Liver (tissue), 3 donors: Measurements from ENCODE around the gene EPHB2.

Experiments
- FOXA1 ChIP-seq: IDR thresholded peaks from 2 replicates; pipeline ENCODE4 v1.6.1; 2016; ENCODE audit warnings: antibody characterized with exemption
- GABPA ChIP-seq, 2 donors: IDR thresholded peaks in 1 of 2; conservative IDR thresholded peaks in 1 of 2; 2 replicates each; pipeline ENCODE4 v1.6.1; 2016; ENCODE audit warnings: antibody characterized with exemption in 2 of 2, mild to moderate bottlenecking in 1 of 2, moderate library complexity in 1 of 2
- HNF4A ChIP-seq, 2 donors: conservative IDR thresholded peaks; 2 replicates each; pipeline ENCODE4 v1.6.1; 2016; ENCODE audit warnings: antibody characterized with exemption in 2 of 2, mild to moderate bottlenecking in 2 of 2
- RAD21 ChIP-seq, 2 donors: IDR thresholded peaks; 2 replicates each; pipeline ENCODE4 v1.6.1; 2016; ENCODE audit warnings: antibody characterized with exemption in 2 of 2, mild to moderate bottlenecking in 2 of 2
- SP1 ChIP-seq: IDR thresholded peaks from 2 replicates; pipeline ENCODE4 v1.6.1; 2018; ENCODE audit warnings: antibody characterized with exemption, mild to moderate bottlenecking
- TAF1 ChIP-seq: conservative IDR thresholded peaks from 2 replicates; pipeline ENCODE4 v1.6.1; 2016; ENCODE audit warnings: antibody characterized with exemption, mild to moderate bottlenecking
- YY1 ChIP-seq: IDR thresholded peaks from 2 replicates; pipeline ENCODE4 v1.6.1; 2016; ENCODE audit warnings: antibody characterized with exemption, mild to moderate bottlenecking
- TF ChIP-seq, protein P1 (sequence below): fragments of 150-350 bp; IDR thresholded peaks from 2 replicates; pipeline ENCODE4 v1.5.1; 2017; ENCODE audit warnings: improper control_type of control experiment, low read depth, low read length; ENCODE audit not compliant: missing input control
- TF ChIP-seq, protein P2 (sequence below): IDR thresholded peaks from 2 replicates; pipeline ENCODE4 v1.6.1; 2016; ENCODE audit warnings: antibody characterized with exemption
- TF ChIP-seq, protein P3 (sequence below): IDR thresholded peaks from 2 replicates; pipeline ENCODE4 v1.6.1; 2016; ENCODE audit warnings: antibody characterized with exemption
- TF ChIP-seq, protein P4 (sequence below): IDR thresholded peaks from 2 replicates; pipeline ENCODE4 v1.6.1; 2016; ENCODE audit warnings: antibody characterized with exemption, mild to moderate bottlenecking
- donor health status: healthy.
- donor health status: healthy.

DNA sequence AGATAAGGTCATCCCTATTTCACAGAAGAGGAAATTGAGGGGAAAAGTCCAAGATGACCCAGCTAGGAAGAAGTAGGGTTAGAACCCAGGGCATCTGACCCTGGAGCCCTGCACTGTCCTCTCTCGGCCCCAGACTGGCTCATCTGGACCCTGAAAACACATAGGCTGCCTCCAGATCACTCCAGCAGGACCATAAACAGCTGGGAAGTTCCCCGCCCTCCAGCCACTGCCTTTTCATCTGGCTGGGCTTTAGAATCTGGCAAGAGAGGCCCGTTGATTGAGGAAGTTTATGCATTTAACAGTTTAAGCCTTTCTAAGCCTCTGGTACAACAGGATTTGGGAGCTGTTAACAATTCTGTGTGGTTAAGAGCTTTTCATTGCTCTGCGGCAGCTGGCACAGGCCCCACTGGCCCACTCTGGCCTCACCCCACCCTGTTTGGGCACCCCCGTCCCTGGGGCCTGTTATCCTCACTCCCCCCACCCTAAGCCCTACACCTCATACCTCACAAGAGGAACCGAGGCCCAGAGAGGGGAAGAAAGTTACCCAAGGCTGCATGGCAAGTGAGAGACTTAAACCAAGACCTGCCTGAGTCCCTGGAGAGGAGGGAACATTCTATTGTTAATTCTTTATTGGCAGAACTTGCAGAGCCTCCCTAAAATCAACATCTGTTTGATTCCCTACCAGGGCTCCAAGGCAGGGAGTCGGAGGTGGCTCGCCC is 84.2 kb downstream of the EPHB2 start:
- TF ChIP-seq RAD21 (IDR thresholded peaks at IDR 0.05) (no peak), HNF4A (conservative IDR thresholded peaks at IDR 0.05) (no peak), GABPA (IDR thresholded peaks at IDR 0.05 in 1 of 2, conservative IDR thresholded peaks at IDR 0.05 in 1 of 2) (no peak), YY1 (no peak), TAF1 (no peak), FOXA1 (no peak), SP1 (no peak)
- TF ChIP-seq, protein P1, sequence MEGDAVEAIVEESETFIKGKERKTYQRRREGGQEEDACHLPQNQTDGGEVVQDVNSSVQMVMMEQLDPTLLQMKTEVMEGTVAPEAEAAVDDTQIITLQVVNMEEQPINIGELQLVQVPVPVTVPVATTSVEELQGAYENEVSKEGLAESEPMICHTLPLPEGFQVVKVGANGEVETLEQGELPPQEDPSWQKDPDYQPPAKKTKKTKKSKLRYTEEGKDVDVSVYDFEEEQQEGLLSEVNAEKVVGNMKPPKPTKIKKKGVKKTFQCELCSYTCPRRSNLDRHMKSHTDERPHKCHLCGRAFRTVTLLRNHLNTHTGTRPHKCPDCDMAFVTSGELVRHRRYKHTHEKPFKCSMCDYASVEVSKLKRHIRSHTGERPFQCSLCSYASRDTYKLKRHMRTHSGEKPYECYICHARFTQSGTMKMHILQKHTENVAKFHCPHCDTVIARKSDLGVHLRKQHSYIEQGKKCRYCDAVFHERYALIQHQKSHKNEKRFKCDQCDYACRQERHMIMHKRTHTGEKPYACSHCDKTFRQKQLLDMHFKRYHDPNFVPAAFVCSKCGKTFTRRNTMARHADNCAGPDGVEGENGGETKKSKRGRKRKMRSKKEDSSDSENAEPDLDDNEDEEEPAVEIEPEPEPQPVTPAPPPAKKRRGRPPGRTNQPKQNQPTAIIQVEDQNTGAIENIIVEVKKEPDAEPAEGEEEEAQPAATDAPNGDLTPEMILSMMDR = no peak
- TF ChIP-seq, protein P2, sequence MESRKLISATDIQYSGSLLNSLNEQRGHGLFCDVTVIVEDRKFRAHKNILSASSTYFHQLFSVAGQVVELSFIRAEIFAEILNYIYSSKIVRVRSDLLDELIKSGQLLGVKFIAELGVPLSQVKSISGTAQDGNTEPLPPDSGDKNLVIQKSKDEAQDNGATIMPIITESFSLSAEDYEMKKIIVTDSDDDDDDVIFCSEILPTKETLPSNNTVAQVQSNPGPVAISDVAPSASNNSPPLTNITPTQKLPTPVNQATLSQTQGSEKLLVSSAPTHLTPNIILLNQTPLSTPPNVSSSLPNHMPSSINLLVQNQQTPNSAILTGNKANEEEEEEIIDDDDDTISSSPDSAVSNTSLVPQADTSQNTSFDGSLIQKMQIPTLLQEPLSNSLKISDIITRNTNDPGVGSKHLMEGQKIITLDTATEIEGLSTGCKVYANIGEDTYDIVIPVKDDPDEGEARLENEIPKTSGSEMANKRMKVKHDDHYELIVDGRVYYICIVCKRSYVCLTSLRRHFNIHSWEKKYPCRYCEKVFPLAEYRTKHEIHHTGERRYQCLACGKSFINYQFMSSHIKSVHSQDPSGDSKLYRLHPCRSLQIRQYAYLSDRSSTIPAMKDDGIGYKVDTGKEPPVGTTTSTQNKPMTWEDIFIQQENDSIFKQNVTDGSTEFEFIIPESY = no peak
- TF ChIP-seq, protein P3, sequence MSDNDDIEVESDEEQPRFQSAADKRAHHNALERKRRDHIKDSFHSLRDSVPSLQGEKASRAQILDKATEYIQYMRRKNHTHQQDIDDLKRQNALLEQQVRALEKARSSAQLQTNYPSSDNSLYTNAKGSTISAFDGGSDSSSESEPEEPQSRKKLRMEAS = no peak
- TF ChIP-seq, protein P4, sequence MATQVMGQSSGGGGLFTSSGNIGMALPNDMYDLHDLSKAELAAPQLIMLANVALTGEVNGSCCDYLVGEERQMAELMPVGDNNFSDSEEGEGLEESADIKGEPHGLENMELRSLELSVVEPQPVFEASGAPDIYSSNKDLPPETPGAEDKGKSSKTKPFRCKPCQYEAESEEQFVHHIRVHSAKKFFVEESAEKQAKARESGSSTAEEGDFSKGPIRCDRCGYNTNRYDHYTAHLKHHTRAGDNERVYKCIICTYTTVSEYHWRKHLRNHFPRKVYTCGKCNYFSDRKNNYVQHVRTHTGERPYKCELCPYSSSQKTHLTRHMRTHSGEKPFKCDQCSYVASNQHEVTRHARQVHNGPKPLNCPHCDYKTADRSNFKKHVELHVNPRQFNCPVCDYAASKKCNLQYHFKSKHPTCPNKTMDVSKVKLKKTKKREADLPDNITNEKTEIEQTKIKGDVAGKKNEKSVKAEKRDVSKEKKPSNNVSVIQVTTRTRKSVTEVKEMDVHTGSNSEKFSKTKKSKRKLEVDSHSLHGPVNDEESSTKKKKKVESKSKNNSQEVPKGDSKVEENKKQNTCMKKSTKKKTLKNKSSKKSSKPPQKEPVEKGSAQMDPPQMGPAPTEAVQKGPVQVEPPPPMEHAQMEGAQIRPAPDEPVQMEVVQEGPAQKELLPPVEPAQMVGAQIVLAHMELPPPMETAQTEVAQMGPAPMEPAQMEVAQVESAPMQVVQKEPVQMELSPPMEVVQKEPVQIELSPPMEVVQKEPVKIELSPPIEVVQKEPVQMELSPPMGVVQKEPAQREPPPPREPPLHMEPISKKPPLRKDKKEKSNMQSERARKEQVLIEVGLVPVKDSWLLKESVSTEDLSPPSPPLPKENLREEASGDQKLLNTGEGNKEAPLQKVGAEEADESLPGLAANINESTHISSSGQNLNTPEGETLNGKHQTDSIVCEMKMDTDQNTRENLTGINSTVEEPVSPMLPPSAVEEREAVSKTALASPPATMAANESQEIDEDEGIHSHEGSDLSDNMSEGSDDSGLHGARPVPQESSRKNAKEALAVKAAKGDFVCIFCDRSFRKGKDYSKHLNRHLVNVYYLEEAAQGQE = no peak
